Mesothelial cell of epicardium (in vitro differentiated cells): ENCODE data around the gene UNCX. TPM values are rescaled to one million over a fixed set of nuclear protein-coding genes. Genes with fewer than 3 reads are reported as not detected.

Source experiments
- DNase-seq, 2 experiments: peaks; one replicate each; pipeline ENCODE4 v3.0.0; 2021; ENCODE audit warnings: low spot score in 2 of 2; ENCODE audit not compliant: unreplicated experiment in 2 of 2
- H3K27ac Mint-ChIP-seq: 2 replicates; pipeline ENCODE4 v1.8.0; 2021; ENCODE audit warnings: mixed read lengths
- H3K27me3 Mint-ChIP-seq: 2 replicates; pipeline ENCODE4 v1.8.0; 2021; ENCODE audit warnings: low read depth, mixed read lengths
- H3K36me3 Mint-ChIP-seq: 2 replicates; pipeline ENCODE4 v1.8.0; 2021; ENCODE audit warnings: mixed read lengths
- H3K4me1 Mint-ChIP-seq: 2 replicates; pipeline ENCODE4 v1.8.0; 2021; ENCODE audit warnings: mixed read lengths
- H3K4me3 Mint-ChIP-seq: 2 replicates; pipeline ENCODE4 v1.8.0; 2021; ENCODE audit warnings: mild to moderate bottlenecking, moderate library complexity, mixed read lengths
- H3K9me3 Mint-ChIP-seq: 2 replicates; pipeline ENCODE4 v1.8.0; 2021; ENCODE audit warnings: mixed read lengths
- CTCF ChIP-seq: fragments of 200-600 bp; sonication (generic); IDR thresholded peaks from one replicate; pipeline ENCODE4 v1.5.0; 2021; ENCODE audit warnings: antibody characterized with exemption; ENCODE audit not compliant: unreplicated experiment
- total RNA-seq: library from RNA; stranded (reverse); gene quantifications from 3 replicates; pipeline ENCODE4 v1.2.1, GENCODE V29; 2021

The UNCX gene
- total RNA-seq, 1 donor from 2014 or later = not detected

- no peaks in the 10 kb centered on the region for H3K36me3 Mint-ChIP-seq
- peaks cover 84% of the 10 kb centered on the region for H3K27me3 Mint-ChIP-seq
- peaks cover 5% of the 10 kb centered on the region for H3K4me1 Mint-ChIP-seq
- H3K27ac Mint-ChIP-seq = no peak overlapping the region
- H3K9me3 Mint-ChIP-seq = no peaks in the 10 kb centered on the region
- H3K4me3 Mint-ChIP-seq = no peak overlapping the region
- no peak for DNase-seq
- TF ChIP-seq CTCF = no peak
Measured at GRCh38 chr7:1230411-1231213, 2.1 kb upstream of the UNCX start.

- no peak for TF ChIP-seq CTCF
- H3K36me3 Mint-ChIP-seq = no peaks in the 10 kb centered on the region
- H3K27me3 Mint-ChIP-seq = peaks cover 78% of the 10 kb centered on the region
- DNase-seq = no peak
- peaks cover 2% of the 10 kb centered on the region for H3K4me1 Mint-ChIP-seq
- no peaks in the 10 kb centered on the region for H3K9me3 Mint-ChIP-seq
- H3K27ac Mint-ChIP-seq = no peak overlapping the region
- no peak overlapping the region for H3K4me3 Mint-ChIP-seq
Measured at GRCh38 chr7:1231214-1232102, 1.2 kb upstream of the UNCX start.

GRCh38 chr7:1232103-1232466, 587 bp upstream of the UNCX start:
- H3K9me3 Mint-ChIP-seq = no peaks in the 10 kb centered on the region
- no peak overlapping the region for H3K27ac Mint-ChIP-seq
- no peak overlapping the region for H3K4me3 Mint-ChIP-seq
- H3K27me3 Mint-ChIP-seq = peaks cover 74% of the 10 kb centered on the region
- TF ChIP-seq CTCF = no peak
- H3K4me1 Mint-ChIP-seq = peaks cover 2% of the 10 kb centered on the region
- H3K36me3 Mint-ChIP-seq = no peaks in the 10 kb centered on the region
- no peak for DNase-seq

- no peak for DNase-seq
- no peak overlapping the region for H3K27ac Mint-ChIP-seq
- H3K4me1 Mint-ChIP-seq = peaks cover 2% of the 10 kb centered on the region
- H3K4me3 Mint-ChIP-seq = no peak overlapping the region
- H3K9me3 Mint-ChIP-seq = no peaks in the 10 kb centered on the region
- TF ChIP-seq CTCF = no peak
- no peaks in the 10 kb centered on the region for H3K36me3 Mint-ChIP-seq
- peaks cover 73% of the 10 kb centered on the region for H3K27me3 Mint-ChIP-seq
Measured at GRCh38 chr7:1233333-1234048, 819 bp downstream of the UNCX start.

- Mint-ChIP-seq H3K4me1 (peaks cover 2% of the 10 kb centered on the region), H3K9me3 (no peaks in the 10 kb centered on the region), H3K36me3 (no peaks in the 10 kb centered on the region), H3K27ac (no peak overlapping the region), H3K4me3 (no peak overlapping the region), H3K27me3 (peaks cover 73% of the 10 kb centered on the region)
- no peak for TF ChIP-seq CTCF
- DNase-seq = no peak
Measured at GRCh38 chr7:1234049-1234880, 1.6 kb downstream of the UNCX start.
